ENCODE results near the gene SND1.

SND1 gene

DNA sequence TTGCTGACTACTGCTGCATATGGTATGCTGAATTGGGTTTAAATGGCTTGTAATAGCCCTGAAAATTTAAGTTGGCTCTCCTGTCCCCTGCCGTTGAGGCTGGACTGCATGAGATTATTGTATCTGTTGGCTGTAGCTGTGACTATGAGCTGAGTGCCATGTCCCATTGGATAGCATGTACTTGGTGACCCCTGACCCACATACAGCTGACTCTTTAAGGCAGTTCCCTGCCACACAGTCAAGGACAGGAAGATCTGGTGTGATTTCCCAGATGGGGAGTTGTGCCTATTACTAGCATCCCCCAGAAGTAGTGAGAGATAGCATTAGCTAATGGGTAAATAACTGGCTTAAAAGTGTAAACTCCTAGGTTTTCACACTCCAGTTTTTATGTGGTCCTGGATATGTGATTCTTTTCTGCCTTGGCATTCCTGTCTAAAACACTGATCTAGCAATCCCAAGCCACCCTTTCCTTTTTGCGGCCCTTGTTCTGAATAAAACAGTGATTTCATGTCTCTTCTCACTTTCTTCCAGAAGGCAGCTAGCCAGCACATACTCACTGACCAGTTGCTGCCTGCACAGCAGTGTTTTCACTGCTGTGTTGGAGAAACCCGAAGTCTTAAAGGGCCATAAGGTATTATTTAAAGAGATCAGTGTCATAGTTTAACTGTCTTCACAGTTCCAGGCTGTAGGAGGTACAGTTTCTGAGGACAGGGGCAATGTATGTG lies 343.3 kb downstream of the SND1 start:
- Mint-ChIP-seq H3K9me3 (no peaks in the 10 kb centered on the region), H3K36me3 (peaks cover 27% of the 10 kb centered on the region), H3K4me1 (no peaks in the 10 kb centered on the region), H3K4me3 (no peak overlapping the region), H3K27me3 (no peaks in the 10 kb centered on the region), H3K27ac (no peak overlapping the region)
- CTCF ChIA-PET = interaction anchor here (1.1 kb wide), 1 partner anchor 10 kb away, joined by 3 read pairs; no protein-coding TSS in a partner anchor
- no peak for DNase-seq

DNA sequence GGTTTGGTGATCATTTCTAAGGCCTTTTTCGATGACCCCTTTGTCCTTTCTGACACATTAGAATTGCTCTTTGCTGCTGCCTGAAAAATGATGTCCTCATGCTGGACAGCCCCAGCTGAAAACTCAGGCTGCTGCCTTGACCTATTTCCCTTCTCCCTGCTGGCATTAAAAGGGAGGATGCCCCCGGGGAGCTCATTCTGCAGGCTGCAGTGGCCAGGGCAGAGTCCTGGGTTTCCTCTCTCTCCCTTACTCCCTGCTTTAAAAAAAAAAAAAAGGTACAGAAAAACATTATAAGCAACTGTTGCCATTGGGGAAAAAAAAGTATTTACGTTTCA lies 343.9 kb downstream of the SND1 start:
- CTCF ChIA-PET = interaction anchor here (1.1 kb wide), 1 partner anchor 10 kb away, joined by 3 read pairs; no protein-coding TSS in a partner anchor
- no peak overlapping the region for H3K27ac Mint-ChIP-seq

GRCh38 chr7:127996253-127997071 lies 344.5 kb downstream of the SND1 start:
- no peaks in the 10 kb centered on the region for H3K9me3 Mint-ChIP-seq
- no peak overlapping the region for H3K4me3 Mint-ChIP-seq
- CTCF ChIA-PET = no interaction called here
- H3K4me1 Mint-ChIP-seq = no peaks in the 10 kb centered on the region
- DNase-seq = no peak
- peaks cover 29% of the 10 kb centered on the region for H3K36me3 Mint-ChIP-seq
- H3K27me3 Mint-ChIP-seq = no peaks in the 10 kb centered on the region
- H3K27ac Mint-ChIP-seq = no peak overlapping the region

More for the DNA sequence above, 343.9 kb downstream of the SND1 start:
- H3K4me1 Mint-ChIP-seq = no peaks in the 10 kb centered on the region
- no peaks in the 10 kb centered on the region for H3K9me3 Mint-ChIP-seq
- peaks cover 30% of the 10 kb centered on the region for H3K36me3 Mint-ChIP-seq
- no peak overlapping the region for H3K4me3 Mint-ChIP-seq
- no peak for DNase-seq
- no peaks in the 10 kb centered on the region for H3K27me3 Mint-ChIP-seq

GRCh38 chr7:127997226-127997922 lies 345.4 kb downstream of the SND1 start:
- H3K27me3 Mint-ChIP-seq = no peaks in the 10 kb centered on the region
- peaks cover 29% of the 10 kb centered on the region for H3K36me3 Mint-ChIP-seq
- no peak for DNase-seq
- no peak overlapping the region for H3K27ac Mint-ChIP-seq
- H3K9me3 Mint-ChIP-seq = no peaks in the 10 kb centered on the region
- CTCF ChIA-PET = no interaction called here
- no peak overlapping the region for H3K4me3 Mint-ChIP-seq
- no peaks in the 10 kb centered on the region for H3K4me1 Mint-ChIP-seq

- peaks cover 20% of the 10 kb centered on the region for H3K36me3 Mint-ChIP-seq
- CTCF ChIA-PET = interaction anchor here (0.7 kb wide), 1 partner anchor 383 kb away, joined by 3 read pairs; no protein-coding TSS in a partner anchor
- DNase-seq = no peak
- no peak overlapping the region for H3K27ac Mint-ChIP-seq
- H3K27me3 Mint-ChIP-seq = no peaks in the 10 kb centered on the region
- no peak overlapping the region for H3K4me3 Mint-ChIP-seq
- H3K4me1 Mint-ChIP-seq = peaks cover 6% of the 10 kb centered on the region
- H3K9me3 Mint-ChIP-seq = no peaks in the 10 kb centered on the region
Measured at GRCh38 chr7:127998671-127999070, 346.7 kb downstream of the SND1 start.

DNA sequence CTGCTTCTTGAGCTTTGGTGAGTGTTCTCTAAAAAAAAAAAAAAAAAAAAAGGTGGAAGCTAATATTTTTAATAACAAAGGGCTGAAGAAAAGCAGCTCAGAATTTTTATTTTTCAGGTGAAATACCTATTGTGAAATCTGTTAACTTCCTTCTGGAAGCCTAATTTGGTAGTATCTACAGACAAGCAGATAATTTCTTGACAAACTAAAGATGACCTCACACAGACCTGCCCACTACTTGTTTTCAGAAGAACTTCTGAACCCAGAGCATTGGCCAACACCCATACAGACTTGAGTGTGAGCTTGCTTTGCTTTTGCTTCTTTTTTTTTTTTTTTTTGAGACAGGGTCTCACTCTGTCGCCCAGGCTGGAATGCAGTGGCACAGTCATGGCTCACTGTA lies 348.1 kb downstream of the SND1 start:
- Mint-ChIP-seq H3K27ac (no peak overlapping the region), H3K4me3 (no peak overlapping the region), H3K9me3 (no peaks in the 10 kb centered on the region), H3K36me3 (peaks cover 16% of the 10 kb centered on the region), H3K4me1 (peaks cover 14% of the 10 kb centered on the region), H3K27me3 (no peaks in the 10 kb centered on the region)
- DNase-seq = no peak
- CTCF ChIA-PET = interaction anchor here (0.6 kb wide), 1 partner anchor 1143 kb away, joined by 5 read pairs; no protein-coding TSS in a partner anchor

GRCh38 chr7:128000854-128001265 lies 348.9 kb downstream of the SND1 start:
- Mint-ChIP-seq H3K27ac (no peak overlapping the region), H3K9me3 (no peaks in the 10 kb centered on the region), H3K27me3 (no peaks in the 10 kb centered on the region), H3K4me1 (peaks cover 16% of the 10 kb centered on the region), H3K4me3 (no peak overlapping the region), H3K36me3 (peaks cover 16% of the 10 kb centered on the region)
- no peak for DNase-seq
- CTCF ChIA-PET = interaction anchor here (1.0 kb wide), 1 partner anchor 27 kb away, joined by 3 read pairs; no protein-coding TSS in a partner anchor

DNA sequence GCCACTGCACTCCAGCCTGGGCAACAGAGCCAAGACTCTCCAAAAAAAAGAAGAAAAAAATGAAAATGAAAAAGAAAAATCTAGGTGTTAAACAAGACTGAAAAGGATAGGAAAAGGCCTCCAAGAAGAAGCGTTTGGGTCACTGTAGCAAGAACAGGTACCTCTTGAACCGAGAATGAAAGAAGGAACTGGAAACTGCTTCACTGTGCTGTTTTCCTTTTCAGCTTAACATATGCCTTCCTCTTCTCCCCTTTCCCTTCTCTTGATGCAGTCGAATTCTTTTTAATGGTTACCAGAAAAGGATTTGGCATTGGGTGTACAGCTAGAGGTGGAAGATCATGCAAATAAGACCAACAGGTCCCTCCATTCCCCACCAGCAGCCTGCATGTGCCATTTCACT lies 351.2 kb downstream of the SND1 start:
- no peaks in the 10 kb centered on the region for H3K27me3 Mint-ChIP-seq
- H3K4me3 Mint-ChIP-seq = no peak overlapping the region
- CTCF ChIA-PET = no interaction called here
- no peak overlapping the region for H3K27ac Mint-ChIP-seq
- peaks cover 12% of the 10 kb centered on the region for H3K36me3 Mint-ChIP-seq
- peaks cover 16% of the 10 kb centered on the region for H3K4me1 Mint-ChIP-seq
- H3K9me3 Mint-ChIP-seq = no peaks in the 10 kb centered on the region
- no peak for DNase-seq

- Mint-ChIP-seq H3K36me3 (peaks cover 10% of the 10 kb centered on the region), H3K27ac (peak overlapping the region; percentile 38), H3K4me1 (peaks cover 16% of the 10 kb centered on the region), H3K27me3 (no peaks in the 10 kb centered on the region), H3K9me3 (no peaks in the 10 kb centered on the region), H3K4me3 (no peak overlapping the region)
- DNase-seq = no peak
- CTCF ChIA-PET = no interaction called here
Measured at GRCh38 chr7:128003787-128004186, 351.8 kb downstream of the SND1 start.

DNA sequence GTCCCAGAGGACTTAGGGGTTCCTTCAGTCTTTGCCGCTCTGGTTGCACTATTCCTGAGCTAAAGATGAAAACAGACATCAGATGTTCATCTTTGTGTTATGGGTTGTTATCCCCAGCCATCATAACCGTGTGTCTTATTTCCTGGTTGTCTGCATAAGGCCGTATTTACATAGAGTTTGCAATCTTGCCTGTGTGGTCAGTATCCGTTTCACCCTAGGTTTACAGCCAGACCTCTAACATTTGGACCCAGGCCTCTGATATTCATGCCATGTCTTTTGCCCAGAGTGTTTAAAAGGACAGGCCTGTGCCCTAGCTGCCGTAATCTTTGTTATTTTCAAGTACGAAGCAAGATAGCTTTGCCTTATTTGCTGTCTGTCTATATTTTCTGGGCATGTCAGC lies 352.6 kb downstream of the SND1 start:
- H3K4me1 Mint-ChIP-seq = peaks cover 16% of the 10 kb centered on the region

GRCh38 chr7:128005117-128005516 lies 353.1 kb downstream of the SND1 start:
- DNase-seq = no peak
- CTCF ChIA-PET = interaction anchor here (0.7 kb wide), 1 partner anchor 297 kb away, joined by 3 read pairs; no protein-coding TSS in a partner anchor
- H3K4me1 Mint-ChIP-seq = peaks cover 16% of the 10 kb centered on the region
- H3K9me3 Mint-ChIP-seq = no peaks in the 10 kb centered on the region
- H3K36me3 Mint-ChIP-seq = peaks cover 9% of the 10 kb centered on the region
- no peak overlapping the region for H3K4me3 Mint-ChIP-seq
- H3K27me3 Mint-ChIP-seq = no peaks in the 10 kb centered on the region
- H3K27ac Mint-ChIP-seq = no peak overlapping the region

More for the DNA sequence above, 352.6 kb downstream of the SND1 start:
- Mint-ChIP-seq H3K27me3 (no peaks in the 10 kb centered on the region), H3K27ac (no peak overlapping the region), H3K4me3 (no peak overlapping the region), H3K9me3 (no peaks in the 10 kb centered on the region), H3K36me3 (peaks cover 10% of the 10 kb centered on the region)
- CTCF ChIA-PET = no interaction called here
- no peak for DNase-seq

DNA sequence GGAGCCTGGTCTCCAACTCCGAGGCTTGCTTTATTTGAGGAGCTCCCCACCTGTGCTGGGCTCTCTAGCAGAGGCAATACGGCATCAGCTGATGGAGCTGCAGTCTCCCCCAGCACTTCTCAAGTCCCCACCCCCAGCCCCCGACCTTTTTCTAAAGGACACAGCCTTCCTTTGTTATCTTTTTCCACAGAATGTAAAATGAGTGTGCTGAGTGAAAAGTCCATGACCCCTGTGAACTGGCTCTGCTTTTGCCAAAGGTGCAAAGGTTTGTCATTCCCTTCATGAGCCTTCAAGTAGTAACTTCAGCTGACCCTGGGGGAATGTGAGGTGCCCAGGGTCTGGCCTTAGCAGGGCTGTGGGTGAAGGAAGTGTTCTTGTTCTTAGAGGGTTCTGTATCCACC lies 353.8 kb downstream of the SND1 start:
- CTCF ChIA-PET = interaction anchor here (0.7 kb wide), 1 partner anchor 297 kb away, joined by 3 read pairs; no protein-coding TSS in a partner anchor
- Mint-ChIP-seq H3K36me3 (peaks cover 5% of the 10 kb centered on the region), H3K27ac (no peak overlapping the region), H3K4me3 (no peak overlapping the region), H3K4me1 (peaks cover 16% of the 10 kb centered on the region), H3K27me3 (no peaks in the 10 kb centered on the region), H3K9me3 (no peaks in the 10 kb centered on the region)
- no peak for DNase-seq

DNA sequence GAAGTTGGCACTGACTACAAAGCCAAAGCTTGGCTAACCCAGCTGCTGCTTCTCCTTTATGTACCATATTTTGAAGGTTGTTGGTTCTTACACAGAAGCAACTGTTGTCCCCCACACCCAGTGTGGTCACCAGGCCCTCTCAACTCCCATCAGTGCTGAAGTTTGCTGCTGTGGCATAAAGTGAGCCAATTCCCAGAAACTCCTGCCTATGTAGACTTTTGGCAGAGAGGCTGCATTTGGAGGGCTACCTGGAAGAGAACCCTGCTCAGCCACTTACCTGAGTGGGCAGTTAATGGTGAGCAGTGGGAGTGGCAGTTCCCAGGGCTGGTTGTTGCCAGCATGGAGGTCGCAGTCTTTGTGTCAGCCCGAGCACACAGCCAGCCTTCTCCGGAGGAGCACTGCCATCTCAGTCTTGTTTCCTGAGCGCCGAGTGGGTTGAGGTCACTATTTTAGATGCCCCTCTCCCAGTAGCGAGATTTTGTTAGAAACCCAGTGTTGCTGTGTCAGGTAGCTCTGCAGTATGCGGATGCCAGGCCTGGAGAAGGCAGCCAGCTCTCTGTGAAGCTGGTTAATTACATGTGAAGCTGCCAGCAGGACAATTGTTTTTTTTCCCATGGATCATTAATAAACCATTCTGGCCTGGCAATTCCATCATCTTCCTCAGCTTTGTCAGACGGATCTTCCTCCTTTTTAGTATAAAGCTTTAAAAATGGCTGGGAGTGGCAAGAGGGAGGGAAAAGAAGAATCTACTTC lies 354.7 kb downstream of the SND1 start:
- Mint-ChIP-seq H3K36me3 (peaks cover 2% of the 10 kb centered on the region), H3K4me1 (peaks cover 16% of the 10 kb centered on the region), H3K9me3 (no peaks in the 10 kb centered on the region), H3K27me3 (no peaks in the 10 kb centered on the region), H3K27ac (no peak overlapping the region), H3K4me3 (no peak overlapping the region)
- DNase-seq = no peak
- CTCF ChIA-PET = interaction anchor here (0.6 kb wide), 1 partner anchor 297 kb away, joined by 3 read pairs; no protein-coding TSS in a partner anchor

Data from activated naive CD4-positive, alpha-beta T cell treated with anti-CD3 and anti-CD28 coated beads, Interleukin-2, amount 10 ng/mL, durations not matched to agents 7 days and 5 days (primary cell).